NB4 (cell line): ENCODE results near the gene NUMB.
"Not testable (repeated sequence)": the region's sequence is repeated elsewhere in the genome, so short reads cannot be mapped to it uniquely, and the experiment has no call there.

Source experiments
- DNase-seq: peaks from one replicate; pipeline ENCODE4 v3.0.0; 2010; ENCODE audit warnings: low read depth
- H3K4me3 ChIP-seq: one replicate; pipeline ENCODE4 v1.5.1; 2011; ENCODE audit warnings: mild to moderate bottlenecking, low read depth, low read length, moderate library complexity
- MYC ChIP-seq: IDR thresholded peaks from 2 replicates; pipeline ENCODE4 v1.6.1; 2011; ENCODE audit warnings: low read depth, low read length
- POLR2A ChIP-seq: IDR thresholded peaks from 2 replicates; pipeline ENCODE4 v1.6.1; 2011; ENCODE audit warnings: mild to moderate bottlenecking; ENCODE audit not compliant: insufficient read length; ENCODE audit errors: extremely low read depth
- TF ChIP-seq, protein P1 (sequence below): IDR thresholded peaks from one replicate; pipeline ENCODE4 v1.5.1; 2012; ENCODE audit warnings: low read depth, low read length
- TF ChIP-seq, protein P2 (sequence below): IDR thresholded peaks from 2 replicates; pipeline ENCODE4 v1.6.1; 2011; ENCODE audit warnings: low read depth, low read length

NUMB gene

DNA sequence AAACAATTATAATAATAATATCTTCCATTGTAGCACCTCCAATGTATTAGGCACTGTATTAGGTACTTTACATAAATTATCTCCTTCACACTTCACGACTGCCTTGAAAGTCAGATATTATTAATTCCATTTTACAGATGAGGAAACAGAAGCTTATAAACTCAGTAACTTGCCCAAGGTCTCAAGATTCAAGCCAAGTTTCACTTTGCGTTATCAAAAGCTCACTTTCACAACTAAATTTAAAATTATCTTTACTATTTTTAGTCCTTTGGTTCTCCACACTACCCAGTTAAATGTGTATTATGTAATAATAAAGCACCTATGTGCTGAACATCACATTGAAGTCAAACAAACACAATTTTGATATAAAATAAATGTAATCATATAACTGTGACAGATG, 55.8 kb downstream of the NUMB start:
- no peak for DNase-seq
- H3K4me3 ChIP-seq = no peak overlapping the region
- TF ChIP-seq POLR2A = no peak
- no peak for TF ChIP-seq MYC
- TF ChIP-seq, protein P1, sequence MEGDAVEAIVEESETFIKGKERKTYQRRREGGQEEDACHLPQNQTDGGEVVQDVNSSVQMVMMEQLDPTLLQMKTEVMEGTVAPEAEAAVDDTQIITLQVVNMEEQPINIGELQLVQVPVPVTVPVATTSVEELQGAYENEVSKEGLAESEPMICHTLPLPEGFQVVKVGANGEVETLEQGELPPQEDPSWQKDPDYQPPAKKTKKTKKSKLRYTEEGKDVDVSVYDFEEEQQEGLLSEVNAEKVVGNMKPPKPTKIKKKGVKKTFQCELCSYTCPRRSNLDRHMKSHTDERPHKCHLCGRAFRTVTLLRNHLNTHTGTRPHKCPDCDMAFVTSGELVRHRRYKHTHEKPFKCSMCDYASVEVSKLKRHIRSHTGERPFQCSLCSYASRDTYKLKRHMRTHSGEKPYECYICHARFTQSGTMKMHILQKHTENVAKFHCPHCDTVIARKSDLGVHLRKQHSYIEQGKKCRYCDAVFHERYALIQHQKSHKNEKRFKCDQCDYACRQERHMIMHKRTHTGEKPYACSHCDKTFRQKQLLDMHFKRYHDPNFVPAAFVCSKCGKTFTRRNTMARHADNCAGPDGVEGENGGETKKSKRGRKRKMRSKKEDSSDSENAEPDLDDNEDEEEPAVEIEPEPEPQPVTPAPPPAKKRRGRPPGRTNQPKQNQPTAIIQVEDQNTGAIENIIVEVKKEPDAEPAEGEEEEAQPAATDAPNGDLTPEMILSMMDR = no peak
- TF ChIP-seq, protein P2, sequence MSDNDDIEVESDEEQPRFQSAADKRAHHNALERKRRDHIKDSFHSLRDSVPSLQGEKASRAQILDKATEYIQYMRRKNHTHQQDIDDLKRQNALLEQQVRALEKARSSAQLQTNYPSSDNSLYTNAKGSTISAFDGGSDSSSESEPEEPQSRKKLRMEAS = no peak

DNA sequence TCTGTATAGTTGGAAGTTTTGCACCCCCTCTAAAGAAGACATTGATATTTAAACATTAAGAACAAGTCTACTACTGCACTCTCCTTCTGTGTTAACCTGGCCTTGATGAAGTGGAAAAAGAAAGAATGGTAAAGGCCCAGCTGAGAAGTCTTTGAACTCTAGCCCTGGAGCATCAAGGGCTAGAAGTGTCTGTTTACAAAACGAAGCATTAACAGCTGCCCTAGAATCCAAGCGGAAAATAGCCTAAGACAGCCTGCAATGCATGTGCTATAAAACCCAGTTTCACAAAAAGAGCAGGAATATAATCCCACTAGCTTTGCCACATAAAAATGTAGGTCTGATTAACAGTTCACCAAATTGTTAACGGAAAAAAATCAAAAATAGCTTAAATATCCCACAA, 60.5 kb downstream of the NUMB start:
- DNase-seq = no peak
- H3K4me3 ChIP-seq = no peak overlapping the region
- TF ChIP-seq, protein P2 = no peak
- no peak for TF ChIP-seq MYC
- TF ChIP-seq, protein P1 = no peak
- no peak for TF ChIP-seq POLR2A

DNA sequence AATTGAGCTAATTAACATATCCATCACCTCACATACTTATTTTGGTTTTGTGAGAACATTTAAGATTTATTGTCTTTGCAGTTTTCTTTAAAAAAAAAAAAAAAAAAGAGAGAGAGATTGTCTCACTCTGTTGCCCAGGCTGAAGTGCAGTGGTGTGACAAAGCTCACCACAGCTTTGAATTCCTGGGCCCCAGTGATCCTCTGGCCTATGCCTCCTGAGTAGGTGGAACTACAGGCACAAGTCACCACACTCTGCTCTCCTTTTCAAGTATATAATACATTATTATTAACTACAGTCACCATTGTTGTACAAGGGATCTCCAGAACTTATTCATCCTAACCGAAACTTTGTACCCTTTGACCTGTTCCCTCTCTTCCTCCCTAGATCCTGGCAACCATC, 64.0 kb downstream of the NUMB start:
- TF ChIP-seq POLR2A = no peak
- no peak for DNase-seq
- no peak overlapping the region for H3K4me3 ChIP-seq

DNA sequence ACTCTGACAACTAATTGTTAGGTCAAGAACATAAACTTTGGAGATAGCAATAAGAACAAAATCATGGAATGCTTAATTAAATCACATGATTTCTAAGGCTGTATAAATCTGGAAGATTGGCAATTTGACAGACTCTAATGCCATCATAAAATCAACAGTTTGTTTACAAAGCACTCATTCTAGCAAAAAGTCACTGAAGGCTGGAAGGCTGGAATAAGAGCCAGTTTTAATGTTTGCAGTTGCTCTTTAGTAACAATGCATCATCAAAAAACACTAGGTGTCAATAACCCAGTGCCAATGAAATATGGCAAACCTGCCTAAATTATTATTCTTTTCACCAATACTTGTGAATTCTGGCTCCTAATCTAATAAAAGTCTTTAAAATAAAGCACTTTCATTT, 65.0 kb downstream of the NUMB start:
- DNase-seq = no peak
- H3K4me3 ChIP-seq = no peak overlapping the region
- TF ChIP-seq, protein P2 = no peak

DNA sequence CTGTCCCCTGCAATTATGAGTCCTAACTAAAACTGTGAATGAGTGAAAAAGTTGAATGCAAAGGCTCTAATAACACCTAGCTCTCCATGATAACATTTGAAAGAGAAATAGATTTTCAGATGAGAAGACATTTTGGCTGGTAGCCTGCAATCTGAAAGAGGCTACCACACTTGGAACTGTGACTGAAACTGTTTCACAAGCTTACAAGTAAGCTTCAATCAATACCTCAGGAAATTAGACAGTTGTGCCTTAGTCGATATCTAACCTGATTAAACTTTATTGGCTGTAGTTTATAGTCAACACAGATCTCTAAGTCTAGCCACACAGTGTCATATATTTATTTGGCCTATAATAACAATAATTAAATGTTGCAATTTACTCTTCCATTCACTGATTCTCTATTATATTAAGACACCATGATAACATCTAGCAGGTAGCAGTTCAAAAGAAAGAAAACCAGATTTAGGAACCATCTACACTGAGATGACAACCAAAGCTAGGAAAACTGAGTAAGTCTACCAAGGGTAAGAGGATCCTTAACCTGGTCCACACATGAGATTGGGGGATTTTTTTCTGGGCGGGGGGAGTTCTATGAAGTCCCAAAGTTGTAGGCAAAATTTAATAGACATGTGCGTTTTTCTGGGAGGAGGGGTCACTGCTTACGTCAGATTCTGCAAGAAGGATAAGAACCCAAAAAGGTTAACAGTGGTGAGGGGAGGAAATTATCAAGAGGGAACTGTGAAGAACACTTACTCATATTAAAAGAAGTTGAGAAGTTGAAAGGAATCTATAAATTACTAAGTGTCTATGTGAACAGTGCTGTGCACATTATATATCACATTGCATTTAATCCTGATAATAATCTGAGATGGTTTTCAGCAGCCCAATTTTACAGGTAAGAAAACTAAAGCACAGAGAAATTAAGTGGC, 65.8 kb downstream of the NUMB start:
- DNase-seq = no peak
- H3K4me3 ChIP-seq = no peak overlapping the region
- TF ChIP-seq, protein P2 = no peak
- TF ChIP-seq POLR2A (no peak), MYC (no peak)
- TF ChIP-seq, protein P1 = no peak

DNA sequence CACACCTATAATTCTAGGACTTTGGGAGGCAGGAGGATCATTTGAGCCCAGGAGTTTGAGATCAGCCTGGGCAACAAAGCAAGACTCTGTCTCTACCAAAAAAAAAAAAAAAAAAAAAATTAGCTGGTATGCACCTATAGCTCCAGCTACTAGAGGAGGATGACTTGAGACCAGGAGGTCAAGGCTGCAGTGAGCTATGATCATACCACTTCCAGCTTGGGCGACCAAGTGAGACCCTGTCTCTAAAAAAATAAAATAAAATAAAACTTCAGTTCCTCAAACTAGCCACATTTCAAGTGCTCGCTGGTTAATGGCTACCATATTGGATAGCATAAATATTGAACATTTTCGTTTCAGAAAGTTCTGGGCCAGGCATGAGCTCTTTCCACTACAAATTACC, 70.5 kb downstream of the NUMB start:
- not testable (repeated sequence) for H3K4me3 ChIP-seq, DNase-seq

DNA sequence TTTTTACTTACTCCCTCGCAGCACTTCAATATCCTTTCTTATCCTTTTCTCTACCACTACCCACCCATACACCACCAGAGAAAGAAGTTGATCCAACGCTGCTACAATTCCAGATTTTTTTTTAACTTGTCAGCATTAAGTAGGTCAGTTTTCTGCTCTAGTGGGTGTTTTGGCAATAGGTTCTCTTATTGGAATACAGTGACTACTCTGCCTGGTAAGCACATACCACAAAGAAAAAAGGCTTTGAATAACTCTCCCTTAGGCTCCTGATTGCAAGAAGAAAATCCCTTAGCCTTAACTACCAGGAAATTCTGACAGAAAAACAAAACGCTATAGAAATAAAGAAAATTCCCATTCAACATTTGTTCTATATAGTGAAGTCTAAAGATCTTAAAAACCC, 72.0 kb downstream of the NUMB start:
- no peak overlapping the region for H3K4me3 ChIP-seq
- DNase-seq = no peak
- TF ChIP-seq, protein P1 = no peak
- TF ChIP-seq MYC (no peak), POLR2A (no peak)
- TF ChIP-seq, protein P2 = no peak

DNA sequence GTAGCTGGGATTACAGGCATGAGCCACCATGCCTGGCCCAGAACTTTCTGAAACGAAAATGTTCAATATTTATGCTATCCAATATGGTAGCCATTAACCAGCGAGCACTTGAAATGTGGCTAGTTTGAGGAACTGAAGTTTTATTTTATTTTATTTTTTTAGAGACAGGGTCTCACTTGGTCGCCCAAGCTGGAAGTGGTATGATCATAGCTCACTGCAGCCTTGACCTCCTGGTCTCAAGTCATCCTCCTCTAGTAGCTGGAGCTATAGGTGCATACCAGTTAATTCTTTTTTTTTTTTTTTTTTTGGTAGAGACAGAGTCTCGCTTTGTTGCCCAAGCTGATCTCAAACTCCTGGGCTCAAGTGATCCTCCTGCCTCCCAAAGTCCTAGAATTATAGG, 73.3 kb downstream of the NUMB start:
- DNase-seq, H3K4me3 ChIP-seq: not testable (repeated sequence)
